ENCODE data around the gene CLIC3.
"Not testable (repeated sequence)": the region's sequence is repeated elsewhere in the genome, so short reads cannot be mapped to it uniquely, and the experiment has no call there.

The CLIC3 gene

GRCh38 chr9:137016436-137016835 lies 20.1 kb upstream of the CLIC3 start:
- DNase-seq, result no peak

- DNase-seq, result no peak
Observed at GRCh38 chr9:137015976-137016375, 19.6 kb upstream of the CLIC3 start.

- DNase-seq, result no peak
Observed at GRCh38 chr9:137015540-137015930, 19.2 kb upstream of the CLIC3 start.

GRCh38 chr9:137014776-137015539 lies 18.6 kb upstream of the CLIC3 start:
- no peak for DNase-seq

GRCh38 chr9:137014166-137014565 lies 17.8 kb upstream of the CLIC3 start:
- DNase-seq, result no peak

GRCh38 chr9:137013571-137013940 lies 17.2 kb upstream of the CLIC3 start:
- DNase-seq, result no peak

GRCh38 chr9:137012694-137013570 lies 16.6 kb upstream of the CLIC3 start:
- DNase-seq, result no peak

- no peak for DNase-seq
Observed at GRCh38 chr9:137011907-137012675, 15.7 kb upstream of the CLIC3 start.

GRCh38 chr9:137011156-137011555 lies 14.8 kb upstream of the CLIC3 start:
- DNase-seq, result no peak

- no peak for DNase-seq
Observed at GRCh38 chr9:137009938-137010732, 13.8 kb upstream of the CLIC3 start.

GRCh38 chr9:137009217-137009616 lies 12.8 kb upstream of the CLIC3 start:
- no peak for DNase-seq

- no peak for DNase-seq
Observed at GRCh38 chr9:137008312-137008711, 11.9 kb upstream of the CLIC3 start.

GRCh38 chr9:137007816-137008270 lies 11.5 kb upstream of the CLIC3 start:
- no peak for DNase-seq

GRCh38 chr9:137007108-137007815 lies 10.9 kb upstream of the CLIC3 start:
- DNase-seq, result no peak

- no peak for DNase-seq
Observed at GRCh38 chr9:137006116-137007003, 10.0 kb upstream of the CLIC3 start.

- not testable (repeated sequence) for DNase-seq
Observed at GRCh38 chr9:137004285-137004684, 7.9 kb upstream of the CLIC3 start.

- no peak for DNase-seq
Observed at GRCh38 chr9:137002646-137003041, 6.3 kb upstream of the CLIC3 start.

- no peak for DNase-seq
Observed at GRCh38 chr9:137001857-137002645, 5.7 kb upstream of the CLIC3 start.

- DNase-seq, result no peak
Observed at GRCh38 chr9:137000177-137000930, 4.0 kb upstream of the CLIC3 start.
